ENCODE measurements around the gene TBXA2R.

TBXA2R gene

DNA sequence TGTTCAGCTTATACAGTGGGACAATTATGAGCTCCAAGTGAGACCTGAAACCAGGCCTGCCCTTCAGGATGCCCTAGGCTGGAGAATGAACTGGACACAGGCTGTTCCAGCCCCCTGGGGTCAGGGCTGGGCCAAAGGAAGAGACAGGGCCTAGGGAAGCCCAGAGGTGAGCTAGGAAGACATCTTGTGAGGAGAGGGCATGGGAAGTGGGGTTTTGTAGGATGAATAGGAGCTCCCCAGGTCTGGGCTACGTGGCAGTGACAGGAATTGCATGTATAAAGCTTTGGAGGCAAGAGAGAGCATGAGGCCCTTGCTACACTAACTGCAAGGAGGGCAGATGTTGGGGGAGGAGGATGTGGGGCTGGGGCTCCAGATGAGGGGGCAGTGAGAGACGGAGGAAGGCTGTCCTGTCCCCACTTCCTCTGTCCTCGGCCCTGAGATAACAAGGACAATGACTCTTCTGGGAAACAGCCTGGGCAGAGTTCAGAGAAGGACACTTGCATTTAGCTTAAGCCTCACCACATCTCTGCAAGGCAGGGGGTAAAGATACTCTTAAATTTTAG lies 1.5 kb upstream of the TBXA2R start:
- TF ChIP-seq POU2F2 (IDR thresholded peaks at IDR 0.05; ENCODE audit: low read depth, low read length) = no peak
- no peak for TF ChIP-seq TAF1 (IDR thresholded peaks at IDR 0.05; ENCODE audit: low read depth, low read length)
- TF ChIP-seq POLR2A (IDR thresholded peaks at IDR 0.05; ENCODE audit: low read depth, low read length) = no peak
- TF ChIP-seq SPI1 (IDR thresholded peaks at IDR 0.05; ENCODE audit: low read depth, low read length) = no peak
- TF ChIP-seq PAX5 (IDR thresholded peaks at IDR 0.05; ENCODE audit: insufficient read depth, low read length, severe bottlenecking) = no peak
- TF ChIP-seq POLR2AphosphoS5 (IDR thresholded peaks at IDR 0.05; ENCODE audit: low read depth, low read length) = no peak
- FAIRE-seq (no peak), DNase-seq (ENCODE audit: insufficient read length, low spot score) (no peak)

GRCh38 chr19:3607303-3608078 lies 816 bp upstream of the TBXA2R start:
- no peak for FAIRE-seq
- DNase-seq (ENCODE audit: insufficient read length, low spot score) = no peak
- no peak for TF ChIP-seq SPI1 (IDR thresholded peaks at IDR 0.05; ENCODE audit: low read depth, low read length)
- no peak for TF ChIP-seq TAF1 (IDR thresholded peaks at IDR 0.05; ENCODE audit: low read depth, low read length)
- no peak for TF ChIP-seq POLR2A (IDR thresholded peaks at IDR 0.05; ENCODE audit: low read depth, low read length)
- no peak for TF ChIP-seq POLR2AphosphoS5 (IDR thresholded peaks at IDR 0.05; ENCODE audit: low read depth, low read length)
- TF ChIP-seq POU2F2 (IDR thresholded peaks at IDR 0.05; ENCODE audit: low read depth, low read length) = no peak
- no peak for TF ChIP-seq PAX5 (IDR thresholded peaks at IDR 0.05; ENCODE audit: insufficient read depth, low read length, severe bottlenecking)

- no peak for FAIRE-seq
- no peak for TF ChIP-seq SPI1 (IDR thresholded peaks at IDR 0.05; ENCODE audit: low read depth, low read length)
- no peak for TF ChIP-seq POLR2AphosphoS5 (IDR thresholded peaks at IDR 0.05; ENCODE audit: low read depth, low read length)
- TF ChIP-seq POU2F2 (IDR thresholded peaks at IDR 0.05; ENCODE audit: low read depth, low read length) = no peak
- no peak for TF ChIP-seq TAF1 (IDR thresholded peaks at IDR 0.05; ENCODE audit: low read depth, low read length)
- TF ChIP-seq POLR2A (IDR thresholded peaks at IDR 0.05; ENCODE audit: low read depth, low read length) = no peak
- DNase-seq (ENCODE audit: insufficient read length, low spot score) = no peak
Measured at GRCh38 chr19:3606174-3606689, 443 bp downstream of the TBXA2R start.

DNA sequence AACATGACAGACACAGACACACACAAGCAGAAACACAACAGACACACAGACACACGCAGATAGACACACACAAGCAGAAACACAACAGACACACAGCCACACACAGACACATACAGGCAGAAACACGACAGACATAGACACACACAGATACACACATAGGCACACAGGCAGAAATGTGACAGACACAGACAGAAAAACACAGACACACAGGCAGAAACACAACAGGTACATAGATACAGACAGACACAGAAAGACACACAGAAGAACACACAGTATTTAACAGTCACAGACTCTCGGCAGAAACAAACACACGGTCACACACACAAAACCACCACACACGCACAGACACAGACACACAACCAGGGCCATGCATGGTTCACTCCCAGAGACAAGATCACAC lies 905 bp downstream of the TBXA2R start:
- FAIRE-seq = no peak
- TF ChIP-seq POLR2AphosphoS5 (IDR thresholded peaks at IDR 0.05; ENCODE audit: low read depth, low read length) = no peak
- no peak for TF ChIP-seq PAX5 (IDR thresholded peaks at IDR 0.05; ENCODE audit: insufficient read depth, low read length, severe bottlenecking)
- TF ChIP-seq TAF1 (IDR thresholded peaks at IDR 0.05; ENCODE audit: low read depth, low read length) = no peak
- TF ChIP-seq POLR2A (IDR thresholded peaks at IDR 0.05; ENCODE audit: low read depth, low read length) = no peak
- no peak for TF ChIP-seq POU2F2 (IDR thresholded peaks at IDR 0.05; ENCODE audit: low read depth, low read length)
- TF ChIP-seq SPI1 (IDR thresholded peaks at IDR 0.05; ENCODE audit: low read depth, low read length) = no peak
- DNase-seq (ENCODE audit: insufficient read length, low spot score) = no peak

GRCh38 chr19:3605361-3605760 lies 1.3 kb downstream of the TBXA2R start:
- FAIRE-seq = peak; percentile 93
- TF ChIP-seq POLR2AphosphoS5 (IDR thresholded peaks at IDR 0.05; ENCODE audit: low read depth, low read length) (no peak), SPI1 (IDR thresholded peaks at IDR 0.05; ENCODE audit: low read depth, low read length) (no peak), POLR2A (IDR thresholded peaks at IDR 0.05; ENCODE audit: low read depth, low read length) (no peak), PAX5 (IDR thresholded peaks at IDR 0.05; ENCODE audit: insufficient read depth, low read length, severe bottlenecking) (no peak), TAF1 (IDR thresholded peaks at IDR 0.05; ENCODE audit: low read depth, low read length) (no peak), POU2F2 (IDR thresholded peaks at IDR 0.05; ENCODE audit: low read depth, low read length) (no peak)
- DNase-seq (ENCODE audit: insufficient read length, low spot score) = no peak

DNA sequence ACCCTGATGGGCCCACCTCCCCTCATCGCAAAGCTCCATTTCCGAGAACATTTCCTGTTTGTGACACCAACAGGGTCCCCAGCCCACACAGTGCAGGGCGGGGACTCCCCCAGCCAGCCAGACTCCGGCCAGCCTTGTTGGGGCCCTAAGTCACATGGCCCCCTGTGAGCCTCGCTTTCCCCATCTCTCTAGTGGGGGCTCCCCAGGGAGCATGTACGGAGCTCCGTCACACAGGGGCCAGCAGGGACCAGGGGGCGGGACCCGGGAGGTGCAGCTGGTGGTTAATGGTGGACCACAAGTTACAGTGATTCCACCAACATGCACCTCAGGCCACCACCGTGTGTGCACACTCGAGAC lies 1.7 kb downstream of the TBXA2R start:
- no peak for TF ChIP-seq POU2F2 (IDR thresholded peaks at IDR 0.05; ENCODE audit: low read depth, low read length)
- FAIRE-seq = no peak
- no peak for DNase-seq (ENCODE audit: insufficient read length, low spot score)

DNA sequence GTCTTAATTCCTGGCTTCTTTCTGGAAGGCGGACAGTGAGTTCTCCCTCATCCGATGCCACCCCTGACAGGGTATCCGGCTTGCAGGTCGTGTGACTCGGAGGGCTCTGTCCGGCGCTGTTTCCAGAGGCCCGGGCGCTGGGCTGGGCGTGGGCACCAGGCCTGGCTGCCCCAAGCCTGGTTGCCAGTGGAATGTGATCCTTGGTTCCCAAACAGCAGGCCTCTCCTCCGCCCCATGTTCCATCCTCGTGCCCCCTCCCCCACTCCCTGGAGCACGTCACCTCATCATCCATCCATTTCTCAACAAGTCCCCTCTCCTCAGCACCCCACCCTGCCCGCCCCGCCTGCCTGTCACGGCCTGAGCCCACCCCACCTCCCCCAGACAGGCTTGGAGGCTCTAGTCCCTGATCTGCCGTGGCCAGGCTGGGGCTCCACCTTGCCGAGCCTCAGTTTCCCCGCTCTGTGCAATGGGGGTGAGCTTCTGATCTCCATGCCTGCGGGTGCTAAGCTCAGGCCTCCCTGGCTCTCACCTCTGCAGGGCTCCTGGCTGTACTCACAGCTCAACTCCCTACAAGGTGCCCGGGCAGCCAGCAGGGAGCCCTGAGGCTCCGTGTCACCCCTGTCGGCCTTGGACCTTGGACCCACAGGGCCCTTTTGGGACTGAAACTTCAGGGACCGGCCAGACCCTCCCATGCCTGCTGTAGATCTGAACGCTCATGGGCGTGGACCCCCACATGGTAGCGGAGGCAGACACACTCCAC lies 2.3 kb downstream of the TBXA2R start:
- TF ChIP-seq SPI1 (IDR thresholded peaks at IDR 0.05; ENCODE audit: low read depth, low read length) (no peak), POU2F2 (IDR thresholded peaks at IDR 0.05; ENCODE audit: low read depth, low read length) (no peak), POLR2AphosphoS5 (IDR thresholded peaks at IDR 0.05; ENCODE audit: low read depth, low read length) (no peak), PAX5 (IDR thresholded peaks at IDR 0.05; ENCODE audit: insufficient read depth, low read length, severe bottlenecking) (no peak), POLR2A (IDR thresholded peaks at IDR 0.05; ENCODE audit: low read depth, low read length) (no peak), TAF1 (IDR thresholded peaks at IDR 0.05; ENCODE audit: low read depth, low read length) (no peak)
- DNase-seq (ENCODE audit: insufficient read length, low spot score) (no peak), FAIRE-seq (no peak)

- FAIRE-seq (no peak), DNase-seq (ENCODE audit: insufficient read length, low spot score) (no peak)
- TF ChIP-seq TAF1 (IDR thresholded peaks at IDR 0.05; ENCODE audit: low read depth, low read length) = no peak
- TF ChIP-seq POLR2A (IDR thresholded peaks at IDR 0.05; ENCODE audit: low read depth, low read length) = no peak
- no peak for TF ChIP-seq POU2F2 (IDR thresholded peaks at IDR 0.05; ENCODE audit: low read depth, low read length)
- no peak for TF ChIP-seq SPI1 (IDR thresholded peaks at IDR 0.05; ENCODE audit: low read depth, low read length)
- no peak for TF ChIP-seq POLR2AphosphoS5 (IDR thresholded peaks at IDR 0.05; ENCODE audit: low read depth, low read length)
- no peak for TF ChIP-seq PAX5 (IDR thresholded peaks at IDR 0.05; ENCODE audit: insufficient read depth, low read length, severe bottlenecking)
Measured at GRCh38 chr19:3603121-3603811, 3.4 kb downstream of the TBXA2R start.

- TF ChIP-seq POLR2AphosphoS5 (IDR thresholded peaks at IDR 0.05; ENCODE audit: low read depth, low read length) = no peak
- TF ChIP-seq SPI1 (IDR thresholded peaks at IDR 0.05; ENCODE audit: low read depth, low read length) = no peak
- TF ChIP-seq POLR2A (IDR thresholded peaks at IDR 0.05; ENCODE audit: low read depth, low read length) = no peak
- no peak for TF ChIP-seq PAX5 (IDR thresholded peaks at IDR 0.05; ENCODE audit: insufficient read depth, low read length, severe bottlenecking)
- no peak for TF ChIP-seq TAF1 (IDR thresholded peaks at IDR 0.05; ENCODE audit: low read depth, low read length)
- no peak for TF ChIP-seq POU2F2 (IDR thresholded peaks at IDR 0.05; ENCODE audit: low read depth, low read length)
- no peak for FAIRE-seq
- DNase-seq (ENCODE audit: insufficient read length, low spot score) = no peak
Measured at GRCh38 chr19:3601021-3601420, 5.7 kb downstream of the TBXA2R start.
